Fibroblast of skin of left biceps (primary cell): ENCODE results near the gene TPD52L2.
"Not testable (repeated sequence)": the region's sequence is repeated elsewhere in the genome, so short reads cannot be mapped to it uniquely, and the experiment has no call there.

Experiments used
- DNase-seq, 2 experiments: peaks; one replicate each; pipeline ENCODE4 v3.0.0-alpha.2; 2013; ENCODE audit warnings: low read depth in 2 of 2

TPD52L2 gene

GRCh38 chr20:63895202-63895951 lies 30.3 kb downstream of the TPD52L2 start:
- no peak for DNase-seq

- DNase-seq = no peak
These were observed 30.8 kb downstream of the TPD52L2 start for GRCh38 chr20:63895952-63896263.

- no peak for DNase-seq
These were observed 31.4 kb downstream of the TPD52L2 start for GRCh38 chr20:63896264-63897105.

GRCh38 chr20:63897978-63898561 lies 33.0 kb downstream of the TPD52L2 start:
- DNase-seq = no peak

GRCh38 chr20:63898882-63899558 lies 34.0 kb downstream of the TPD52L2 start:
- no peak for DNase-seq

GRCh38 chr20:63900413-63900812 lies 35.3 kb downstream of the TPD52L2 start:
- DNase-seq = no peak

GRCh38 chr20:63903796-63904561 lies 38.9 kb downstream of the TPD52L2 start:
- no peak for DNase-seq

GRCh38 chr20:63908008-63908682 lies 43.1 kb downstream of the TPD52L2 start:
- no peak for DNase-seq

GRCh38 chr20:63911176-63911575 lies 46.1 kb downstream of the TPD52L2 start:
- no peak for DNase-seq

- no peak for DNase-seq
These were observed 48.7 kb downstream of the TPD52L2 start for GRCh38 chr20:63913768-63914167.

- DNase-seq = no peak
These were observed 50.4 kb downstream of the TPD52L2 start for GRCh38 chr20:63915471-63915870.

GRCh38 chr20:63916371-63916939 lies 51.4 kb downstream of the TPD52L2 start:
- not testable (repeated sequence) for DNase-seq

GRCh38 chr20:63917811-63918210 lies 52.7 kb downstream of the TPD52L2 start:
- no peak for DNase-seq

GRCh38 chr20:63919130-63919529 lies 54.1 kb downstream of the TPD52L2 start:
- DNase-seq = no peak

GRCh38 chr20:63920226-63920625 lies 55.2 kb downstream of the TPD52L2 start:
- DNase-seq = no peak

- no peak for DNase-seq
These were observed 58.6 kb downstream of the TPD52L2 start for GRCh38 chr20:63923651-63924050.

- no peak for DNase-seq
These were observed 59.2 kb downstream of the TPD52L2 start for GRCh38 chr20:63924241-63924640.

GRCh38 chr20:63926298-63926697 lies 61.2 kb downstream of the TPD52L2 start:
- no peak for DNase-seq

- DNase-seq = no peak
These were observed 64.0 kb downstream of the TPD52L2 start for GRCh38 chr20:63929071-63929470.

- DNase-seq = not testable (repeated sequence)
These were observed 64.4 kb downstream of the TPD52L2 start for GRCh38 chr20:63929473-63929883.
